Stimulated activated effector memory CD8-positive, alpha-beta T cell treated with anti-CD3 and anti-CD28 coated beads, Interleukin-12 subunit alpha, Interleukin-12 subunit beta, amount 100 ng/mL, for 72 hours (primary cell): ENCODE measurements around the gene EIF2A.
"Not testable (repeated sequence)": the region's sequence is repeated elsewhere in the genome, so short reads cannot be mapped to it uniquely, and the experiment has no call there.

Experiments used
- ATAC-seq: fragments of 150-1000 bp; cut with Tn5 transposase; 2 replicates; pipeline ENCODE4 v1.10.0; 2021
- DNase-seq, 2 donors: peaks; one replicate each; pipeline ENCODE4 v3.0.0; 2021 to 2022; ENCODE audit warnings: low spot score in 2 of 2
- H3K27ac Mint-ChIP-seq: one replicate; pipeline ENCODE4 v1.8.0; 2022; ENCODE audit warnings: mild to moderate bottlenecking, mixed read lengths
- H3K36me3 Mint-ChIP-seq: one replicate; pipeline ENCODE4 v1.8.0; 2022; ENCODE audit warnings: mild to moderate bottlenecking, mixed read lengths
- H3K4me1 Mint-ChIP-seq: one replicate; pipeline ENCODE4 v1.8.0; 2022; ENCODE audit warnings: mixed read lengths
- H3K4me3 Mint-ChIP-seq: one replicate; pipeline ENCODE4 v1.8.0; 2022; ENCODE audit warnings: mild to moderate bottlenecking, mixed read lengths
- H3K9me3 Mint-ChIP-seq: one replicate; pipeline ENCODE4 v1.8.0; 2022; ENCODE audit warnings: mixed read lengths

Gene EIF2A

DNA sequence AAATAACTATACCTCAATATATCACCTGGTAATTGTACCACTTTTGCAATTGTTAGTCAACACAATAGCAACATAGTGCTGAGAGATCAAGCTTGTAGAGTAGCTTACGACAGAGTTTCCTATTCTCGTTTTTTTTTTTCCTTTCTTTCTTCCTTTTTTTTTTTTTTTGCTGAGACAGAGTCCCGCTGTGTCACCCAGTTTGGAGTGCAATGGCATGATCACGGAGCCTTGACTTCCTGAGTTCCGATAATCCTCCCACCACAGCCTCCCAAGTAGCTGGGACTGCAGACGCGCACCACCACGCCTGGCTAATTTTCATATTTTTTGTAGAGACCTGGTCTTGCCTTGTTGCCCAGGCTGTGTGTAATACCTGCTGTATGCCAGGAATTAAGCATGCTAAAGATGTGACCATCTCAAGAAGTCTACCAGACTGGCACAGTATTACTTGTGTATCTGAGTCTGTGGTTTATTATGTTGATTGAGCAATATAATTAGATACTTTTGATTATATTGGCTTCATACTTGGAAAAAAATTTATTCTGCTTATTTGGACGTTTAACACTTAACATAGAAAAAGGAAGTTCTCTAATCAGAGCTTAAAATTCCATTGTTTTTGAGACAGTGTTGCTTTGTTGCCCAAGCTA, 59.5 kb downstream of the EIF2A start:
- H3K9me3 Mint-ChIP-seq = no peaks in the 10 kb centered on the region
- H3K27ac Mint-ChIP-seq = peak overlapping the region; percentile 99
- H3K4me1 Mint-ChIP-seq = peaks cover 80% of the 10 kb centered on the region
- peaks cover 60% of the 10 kb centered on the region for H3K36me3 Mint-ChIP-seq
- DNase-seq (no peak), ATAC-seq (no peak)
- peak overlapping the region; percentile 97 for H3K4me3 Mint-ChIP-seq

DNA sequence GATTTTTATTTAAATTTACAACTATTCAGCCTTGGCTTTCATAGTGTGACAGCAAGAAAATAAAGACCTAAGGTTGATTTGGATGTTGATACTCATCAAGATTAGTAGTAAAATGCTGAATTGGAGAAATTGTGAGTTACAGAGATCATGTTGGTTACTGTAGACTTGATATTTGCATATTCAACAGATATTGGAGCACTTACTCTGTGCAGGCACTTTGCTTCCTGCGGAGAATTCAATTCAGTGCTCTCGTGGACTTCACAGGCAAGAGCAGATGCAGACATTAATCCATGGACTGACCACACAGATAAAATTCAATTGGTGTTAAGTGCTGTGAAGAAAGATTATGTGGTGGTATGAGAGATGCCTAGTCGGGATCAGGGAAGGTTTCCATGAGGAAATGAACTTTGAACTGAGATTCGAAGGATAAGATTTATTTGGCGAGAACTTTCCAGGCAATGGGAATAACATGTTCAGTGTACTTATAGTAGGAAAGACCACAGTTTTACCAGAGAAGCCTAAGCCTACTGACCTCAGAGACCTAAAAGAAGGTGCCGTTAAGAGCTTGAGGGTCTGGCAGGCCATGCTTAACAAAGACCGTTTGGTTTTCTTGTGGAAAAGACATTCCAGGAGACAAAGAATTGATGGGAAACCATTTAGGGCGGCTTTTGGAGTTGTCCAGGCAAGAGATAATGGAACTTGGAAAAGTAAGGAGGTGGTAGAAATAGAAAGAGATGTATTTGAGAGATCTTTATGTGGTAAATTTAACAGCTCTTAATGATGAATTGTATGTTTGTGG, 60.9 kb downstream of the EIF2A start:
- Mint-ChIP-seq H3K4me3 (peak overlapping the region; percentile 97), H3K9me3 (no peaks in the 10 kb centered on the region), H3K36me3 (peaks cover 74% of the 10 kb centered on the region), H3K27ac (peak overlapping the region; percentile 43), H3K4me1 (peaks cover 76% of the 10 kb centered on the region)
- ATAC-seq = no peak
- no peak for DNase-seq

DNA sequence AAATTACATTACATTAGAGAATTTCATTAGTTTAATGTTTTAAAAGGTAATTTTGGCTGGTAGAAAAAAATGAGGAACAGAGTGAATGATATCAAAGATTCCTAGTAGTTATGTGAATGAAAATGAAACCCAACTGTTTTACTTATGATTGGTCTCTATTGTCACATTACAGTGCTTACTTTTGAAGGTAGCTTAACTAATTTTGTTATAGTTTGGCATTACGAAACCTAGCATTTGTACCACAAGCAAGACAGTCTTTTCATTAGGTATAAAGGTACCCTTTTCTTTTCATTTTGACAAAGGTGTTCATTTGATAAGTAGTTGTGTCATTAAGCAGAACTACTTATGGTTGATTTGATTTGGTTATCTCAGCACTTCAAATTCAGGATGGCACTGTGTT, 63.4 kb downstream of the EIF2A start:
- H3K4me1 Mint-ChIP-seq = peaks cover 85% of the 10 kb centered on the region
- peak overlapping the region; percentile 41 for H3K4me3 Mint-ChIP-seq
- H3K9me3 Mint-ChIP-seq = peaks cover 2% of the 10 kb centered on the region
- ATAC-seq = peak; percentile 9
- no peak overlapping the region for H3K27ac Mint-ChIP-seq
- DNase-seq = no peak
- H3K36me3 Mint-ChIP-seq = peaks cover 72% of the 10 kb centered on the region

DNA sequence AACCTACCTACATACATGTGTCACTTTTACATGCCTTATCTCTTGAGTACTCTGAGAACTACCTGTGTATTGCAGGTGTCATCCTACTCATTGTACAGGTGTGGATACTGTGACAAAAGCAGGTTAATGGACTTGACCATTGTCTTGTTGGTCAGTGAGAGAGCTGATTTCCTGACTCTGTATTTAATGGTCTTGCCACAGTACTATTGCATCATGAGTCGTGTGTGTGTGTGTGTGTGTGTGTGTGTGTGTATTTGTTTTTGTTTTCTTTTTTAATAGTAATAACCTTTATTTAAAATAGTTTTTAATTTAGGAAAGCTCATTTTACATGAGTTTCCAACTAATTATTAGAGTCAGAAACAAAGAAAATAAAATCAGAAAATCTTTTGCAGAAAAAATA, 64.2 kb downstream of the EIF2A start:
- peaks cover 83% of the 10 kb centered on the region for H3K4me1 Mint-ChIP-seq
- H3K36me3 Mint-ChIP-seq = peaks cover 70% of the 10 kb centered on the region
- peak overlapping the region; percentile 41 for H3K4me3 Mint-ChIP-seq
- no peak overlapping the region for H3K27ac Mint-ChIP-seq
- no peak for ATAC-seq
- peaks cover 2% of the 10 kb centered on the region for H3K9me3 Mint-ChIP-seq
- DNase-seq = no peak

DNA sequence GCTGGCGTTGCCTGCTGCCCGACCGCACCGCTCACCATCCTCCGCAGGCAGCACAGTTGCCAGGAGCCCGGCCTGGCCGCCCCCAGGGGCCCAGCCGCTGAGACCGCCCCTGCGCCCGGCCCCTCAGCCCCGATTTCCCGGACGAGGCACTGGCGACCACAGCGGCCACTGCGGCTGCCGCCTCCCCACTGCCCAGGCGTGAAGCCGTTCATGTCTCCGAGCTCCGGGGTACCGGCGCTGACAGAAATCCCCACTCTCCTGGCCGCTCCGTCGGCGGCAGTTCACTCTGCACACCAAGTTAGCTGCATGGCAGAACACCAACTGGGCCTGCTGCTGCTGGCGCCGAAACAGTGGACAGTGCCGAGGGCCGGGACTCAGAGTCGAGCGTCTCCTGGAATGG, 65.1 kb downstream of the EIF2A start:
- ATAC-seq (no peak), DNase-seq (no peak)
- H3K9me3 Mint-ChIP-seq = peaks cover 2% of the 10 kb centered on the region
- peaks cover 61% of the 10 kb centered on the region for H3K36me3 Mint-ChIP-seq
- peaks cover 74% of the 10 kb centered on the region for H3K4me1 Mint-ChIP-seq
- no peak overlapping the region for H3K27ac Mint-ChIP-seq
- no peak overlapping the region for H3K4me3 Mint-ChIP-seq

DNA sequence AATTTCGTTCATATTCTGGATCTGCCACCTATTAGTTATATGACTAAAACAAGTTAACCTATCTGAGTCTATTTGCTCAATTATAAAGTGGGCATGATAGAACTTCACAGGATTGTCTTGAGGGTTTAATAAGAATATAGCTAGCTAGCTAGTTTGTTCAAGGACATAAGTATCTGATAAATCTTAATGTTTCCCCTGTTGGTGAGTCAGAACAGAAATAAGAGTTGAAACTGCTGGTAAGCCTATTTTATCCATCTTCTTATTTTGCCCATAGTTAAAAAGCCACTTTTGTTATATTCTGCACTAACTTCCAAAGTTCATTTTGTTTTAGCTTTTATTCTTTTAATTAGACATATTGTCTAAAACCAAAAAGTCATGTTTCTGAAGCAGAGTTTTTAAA, 65.9 kb downstream of the EIF2A start:
- H3K36me3 Mint-ChIP-seq = peaks cover 60% of the 10 kb centered on the region
- H3K4me1 Mint-ChIP-seq = peaks cover 66% of the 10 kb centered on the region
- peaks cover 2% of the 10 kb centered on the region for H3K9me3 Mint-ChIP-seq
- no peak overlapping the region for H3K27ac Mint-ChIP-seq
- H3K4me3 Mint-ChIP-seq = no peak overlapping the region
- DNase-seq (no peak), ATAC-seq (no peak)

DNA sequence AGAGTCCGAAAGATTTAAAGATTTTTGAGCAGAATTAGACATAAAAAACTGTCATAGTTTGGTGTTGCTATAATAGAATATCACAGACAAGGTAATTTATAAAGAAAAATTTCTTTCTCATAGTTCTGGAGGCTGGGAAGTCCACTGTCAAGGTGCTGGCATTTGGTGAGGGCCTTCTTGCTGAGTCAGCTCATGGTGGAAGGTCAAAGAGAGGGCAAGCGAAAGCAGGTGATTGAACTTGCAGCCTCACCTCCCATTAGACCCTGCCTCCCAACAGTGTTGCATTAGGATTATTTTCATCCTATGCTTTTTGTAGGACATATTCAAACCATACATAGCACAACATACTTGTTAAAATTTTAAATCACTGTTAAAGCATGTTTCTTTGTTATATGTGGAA, 66.4 kb downstream of the EIF2A start:
- Mint-ChIP-seq H3K9me3 (peaks cover 2% of the 10 kb centered on the region), H3K4me3 (peak overlapping the region; percentile 20), H3K36me3 (peaks cover 59% of the 10 kb centered on the region), H3K4me1 (peaks cover 60% of the 10 kb centered on the region), H3K27ac (peak overlapping the region; percentile 76)
- no peak for ATAC-seq
- DNase-seq = no peak

DNA sequence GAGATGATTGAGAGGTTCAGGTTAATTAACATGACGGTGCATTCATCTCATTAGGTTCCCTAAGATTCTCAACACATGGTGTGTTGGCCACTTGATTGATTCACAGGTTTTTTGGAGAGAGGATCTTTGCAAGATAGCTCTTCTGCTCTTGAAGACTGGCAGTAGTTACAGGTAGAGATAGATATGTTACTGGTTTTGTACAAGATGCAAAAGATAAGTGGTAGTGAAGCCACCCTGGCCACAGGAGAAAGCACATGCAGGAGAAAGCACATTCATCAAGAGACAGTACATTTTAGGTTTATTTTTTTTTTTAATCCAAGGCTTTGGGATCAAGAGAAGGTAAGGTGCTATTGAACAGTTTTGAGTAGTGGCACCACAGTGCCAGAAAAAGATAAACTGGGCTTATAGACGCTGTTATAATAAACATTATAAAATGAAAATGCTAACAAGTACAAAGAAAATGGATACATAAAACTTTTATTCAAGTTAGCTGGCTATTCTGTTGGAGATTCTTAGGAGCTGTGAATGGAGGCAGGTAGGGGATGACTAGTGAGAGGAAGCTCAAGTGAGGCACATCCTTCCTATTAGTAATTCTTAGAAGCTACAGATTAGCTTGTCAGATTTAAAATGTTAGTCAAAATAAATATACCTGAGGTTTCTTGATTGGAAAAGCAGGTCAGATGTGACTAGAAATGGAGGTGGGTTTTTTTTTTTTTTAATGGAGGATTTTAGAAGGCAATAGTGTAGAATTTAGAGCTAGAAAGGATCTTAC, 67.3 kb downstream of the EIF2A start:
- peaks cover 53% of the 10 kb centered on the region for H3K4me1 Mint-ChIP-seq
- DNase-seq (no peak), ATAC-seq (peak; percentile 93)
- H3K27ac Mint-ChIP-seq = peak overlapping the region; percentile 76
- H3K4me3 Mint-ChIP-seq = peak overlapping the region; percentile 20
- H3K9me3 Mint-ChIP-seq = peaks cover 2% of the 10 kb centered on the region
- H3K36me3 Mint-ChIP-seq = peaks cover 63% of the 10 kb centered on the region

DNA sequence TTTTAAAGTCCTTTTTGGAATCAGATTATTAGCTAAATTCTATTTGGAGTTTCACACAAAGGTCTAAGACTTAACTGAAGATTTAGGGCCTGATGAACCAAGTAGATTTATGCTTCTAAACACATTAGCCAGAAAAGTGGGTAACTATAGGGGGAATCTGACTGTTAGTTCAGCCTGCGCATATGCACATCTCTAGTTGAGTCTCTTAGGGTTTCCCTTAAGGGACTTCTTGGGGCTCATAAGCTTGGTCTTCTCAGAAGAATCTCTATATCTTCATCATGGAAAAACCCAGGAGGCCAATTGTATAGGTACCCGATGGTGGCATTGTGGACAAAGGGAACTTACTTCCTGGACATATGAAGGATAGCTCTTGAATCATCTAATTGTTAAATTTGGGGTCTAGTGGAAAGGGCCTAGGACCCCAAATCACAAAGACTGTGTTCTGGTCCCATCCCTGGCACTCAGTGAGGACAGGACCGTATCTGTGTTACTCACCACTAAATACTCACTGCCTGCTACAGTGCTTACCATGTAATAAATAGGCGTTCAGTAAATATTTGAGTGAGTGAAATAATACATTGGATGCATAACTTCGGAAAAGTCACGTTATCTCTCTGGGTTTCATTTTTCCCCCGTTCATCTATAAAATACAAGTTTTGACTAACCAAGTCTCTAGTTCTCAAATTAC, 73.6 kb downstream of the EIF2A start:
- DNase-seq = no peak
- Mint-ChIP-seq H3K4me3 (no peak overlapping the region), H3K9me3 (no peaks in the 10 kb centered on the region), H3K27ac (peak overlapping the region; percentile 19), H3K36me3 (peaks cover 67% of the 10 kb centered on the region), H3K4me1 (peaks cover 37% of the 10 kb centered on the region)
- ATAC-seq = peak; percentile 73

DNA sequence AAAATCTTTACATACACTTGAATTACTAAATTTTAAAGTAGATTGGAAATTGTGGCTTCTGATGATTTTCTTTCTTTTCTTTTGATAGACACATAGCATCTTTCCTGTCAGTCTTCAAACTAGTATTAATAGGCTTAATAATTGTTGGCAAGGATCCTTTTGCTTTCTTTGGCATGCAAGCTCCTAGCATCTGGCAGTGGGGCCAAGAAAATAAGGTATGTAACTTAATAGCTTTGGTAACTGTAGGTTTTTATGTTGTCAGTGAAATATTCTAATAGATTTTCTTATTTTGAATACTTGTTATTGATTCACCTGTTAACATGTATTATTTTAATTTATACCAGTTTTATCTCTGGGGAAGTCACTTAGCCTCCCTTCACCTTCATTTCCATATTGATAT, 76.4 kb downstream of the EIF2A start:
- not testable (repeated sequence) for H3K9me3 Mint-ChIP-seq, H3K27ac Mint-ChIP-seq, ATAC-seq, H3K4me3 Mint-ChIP-seq, DNase-seq
- H3K36me3 Mint-ChIP-seq = peaks cover 79% of the 10 kb centered on the region
- H3K4me1 Mint-ChIP-seq = peaks cover 44% of the 10 kb centered on the region

DNA sequence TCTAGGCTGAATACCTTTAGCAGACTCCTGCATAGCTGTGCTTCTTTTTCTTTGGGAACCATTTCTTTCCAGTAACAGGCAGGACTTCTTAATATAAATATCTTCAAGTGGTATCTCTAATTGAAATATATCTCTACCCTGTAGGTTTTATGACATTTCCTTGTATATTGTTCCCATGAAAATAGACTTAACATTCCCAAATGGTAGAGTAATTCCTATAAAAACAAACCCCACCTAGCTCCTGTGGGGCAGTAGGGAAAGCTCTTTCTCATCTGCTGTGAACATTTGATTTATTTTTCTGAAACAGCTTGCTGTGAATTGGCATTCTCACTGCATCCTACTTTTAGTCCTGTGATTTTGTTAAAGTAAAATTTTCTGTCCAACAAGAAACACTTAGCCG, 77.4 kb downstream of the EIF2A start:
- H3K27ac Mint-ChIP-seq = no peak overlapping the region
- no peak for ATAC-seq

DNA sequence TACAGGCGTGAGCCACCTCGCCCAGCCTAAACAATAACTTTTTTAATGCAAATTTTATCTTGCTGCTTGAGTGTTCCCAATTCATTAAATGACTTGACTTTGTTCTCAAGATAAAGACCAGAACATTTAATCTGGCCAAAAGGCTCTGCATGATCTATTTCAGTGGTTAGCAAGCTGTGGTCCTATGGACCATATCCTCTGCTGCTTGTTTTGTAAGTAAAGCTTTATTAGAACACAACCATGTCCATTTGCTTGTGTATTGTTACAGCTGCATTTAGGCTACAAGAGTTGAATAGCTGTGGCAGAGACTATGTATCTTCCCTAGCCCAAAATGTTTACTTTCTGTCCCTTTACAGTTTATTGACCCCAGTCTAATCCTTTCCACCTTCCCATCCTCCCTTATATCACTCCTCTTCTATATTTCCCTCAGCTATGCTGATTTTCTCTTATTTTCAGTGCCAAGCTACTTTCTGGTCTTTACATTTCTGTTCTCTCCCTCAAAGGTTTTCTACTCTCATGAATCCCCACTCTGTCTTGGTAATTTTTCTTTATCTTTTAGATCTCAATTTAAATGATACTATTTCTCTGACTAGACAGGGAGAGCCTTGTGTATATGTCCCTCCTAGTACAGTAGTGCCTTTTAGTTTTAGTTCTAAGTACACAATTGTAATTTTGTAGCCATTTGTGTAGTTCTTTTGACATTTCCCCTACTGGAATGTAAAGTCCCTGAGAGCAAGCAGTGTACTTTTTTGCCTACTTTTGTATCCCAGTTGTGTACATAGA, 79.8 kb downstream of the EIF2A start:
- ATAC-seq = no peak
- H3K9me3 Mint-ChIP-seq = no peaks in the 10 kb centered on the region
- H3K4me1 Mint-ChIP-seq = peaks cover 26% of the 10 kb centered on the region
- H3K4me3 Mint-ChIP-seq = no peak overlapping the region
- peak overlapping the region; percentile 1 for H3K27ac Mint-ChIP-seq
- no peak for DNase-seq
- H3K36me3 Mint-ChIP-seq = peaks cover 97% of the 10 kb centered on the region

More for the DNA sequence above, 77.4 kb downstream of the EIF2A start:
- Mint-ChIP-seq H3K4me1 (peaks cover 44% of the 10 kb centered on the region), H3K9me3 (no peaks in the 10 kb centered on the region), H3K36me3 (peaks cover 80% of the 10 kb centered on the region), H3K4me3 (no peak overlapping the region)
- DNase-seq = no peak

DNA sequence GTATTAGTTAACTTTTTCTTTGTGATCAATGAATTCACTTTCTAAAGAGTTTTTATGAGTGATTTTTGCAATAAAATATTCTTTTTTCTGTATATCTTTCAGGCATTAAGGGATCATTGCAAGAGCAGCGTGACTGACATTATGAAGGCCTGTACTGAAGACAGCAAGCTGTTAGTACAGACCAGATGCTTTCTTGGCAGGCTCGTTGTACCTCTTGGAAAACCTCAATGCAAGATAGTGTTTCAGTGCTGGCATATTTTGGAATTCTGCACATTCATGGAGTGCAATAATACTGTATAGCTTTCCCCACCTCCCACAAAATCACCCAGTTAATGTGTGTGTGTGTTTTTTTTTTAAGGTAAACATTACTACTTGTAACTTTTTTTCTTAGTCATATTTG, 81.0 kb downstream of the EIF2A start:
- Mint-ChIP-seq H3K36me3 (peaks cover 91% of the 10 kb centered on the region), H3K9me3 (no peaks in the 10 kb centered on the region), H3K4me3 (no peak overlapping the region), H3K27ac (no peak overlapping the region), H3K4me1 (peaks cover 16% of the 10 kb centered on the region)
- DNase-seq (no peak), ATAC-seq (no peak)

DNA sequence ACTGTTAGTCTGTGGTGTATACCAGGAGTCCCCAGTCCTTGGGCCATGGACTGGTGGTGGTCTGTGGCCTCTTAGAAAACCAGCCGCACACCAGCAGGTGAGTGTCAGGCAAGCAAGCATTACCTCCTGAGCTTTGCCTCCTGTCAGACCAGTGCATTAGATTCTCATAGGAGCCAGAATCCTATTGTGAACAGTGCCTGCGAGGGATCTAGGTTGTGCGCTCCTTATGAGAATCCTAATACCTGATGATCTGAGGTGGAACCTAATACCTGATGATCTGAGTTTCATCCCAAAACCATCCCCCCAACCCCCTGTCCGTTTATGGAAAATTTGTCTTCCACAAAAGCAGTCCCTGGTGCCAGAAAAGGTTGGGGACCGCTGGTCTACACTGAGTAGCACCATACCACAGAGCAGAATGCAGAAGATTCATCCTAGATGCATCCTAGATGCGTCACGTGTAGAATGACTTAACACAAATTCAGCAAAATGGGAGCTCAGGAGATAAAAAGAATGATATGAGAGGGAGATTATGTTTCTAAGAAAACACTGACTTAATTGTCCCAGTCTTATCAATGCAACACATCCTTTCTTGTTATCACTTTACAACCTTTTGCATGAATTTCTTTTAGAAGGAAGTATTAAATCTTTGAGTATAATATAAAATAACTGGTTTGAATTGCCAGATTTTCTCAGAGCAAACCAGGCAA, 85.1 kb downstream of the EIF2A start:
- DNase-seq (no peak), ATAC-seq (no peak)
- Mint-ChIP-seq H3K9me3 (no peaks in the 10 kb centered on the region), H3K27ac (no peak overlapping the region), H3K4me3 (no peak overlapping the region), H3K36me3 (peaks cover 70% of the 10 kb centered on the region), H3K4me1 (peaks cover 27% of the 10 kb centered on the region)
